GM10248 (cell line): ENCODE measurements around the gene CRTAC1.

ENCODE experiments used
- CTCF ChIA-PET: fragments of 300-600 bp; sonication (Branson Sonifier 250); formaldehyde crosslinking; extraction: SDS; loops from one replicate; lab custom pipeline; 2021; ENCODE audit warnings: antibody characterized with exemption; lab: Yijun Ruan, JAX
- POLR2A ChIA-PET: fragments of 350-650 bp; sonication (Branson Sonifier 250); formaldehyde crosslinking; extraction: SDS; loops from one replicate; lab custom pipeline; 2020; ENCODE audit warnings: antibody characterized with exemption; lab: Yijun Ruan, JAX
- DNase-seq: peaks from one replicate; pipeline ENCODE4 v3.0.0; 2012; ENCODE audit errors: extremely low spot score
- CTCF ChIP-seq: IDR thresholded peaks from 2 replicates; pipeline ENCODE4 v1.5.1; 2012; ENCODE audit warnings: mild to moderate bottlenecking, low read depth; ENCODE audit errors: extremely low read depth, missing control alignments, control extremely low read depth

The CRTAC1 gene

GRCh38 chr10:97907211-97907610 lies 123.2 kb downstream of the CRTAC1 start:
- ChIA-PET CTCF (interaction anchor here (2.9 to 6.3 kb wide), 3 partner anchors 8 to 136 kb away, joined by 13 to 46 read pairs (median 46); no protein-coding TSS in a partner anchor), POLR2A (no interaction called here)
- DNase-seq = no peak
- no peak for TF ChIP-seq CTCF

- ChIA-PET CTCF (interaction anchor here (2.9 to 6.3 kb wide), 3 partner anchors 10 to 141 kb away, joined by 13 to 46 read pairs (median 13); no protein-coding TSS in a partner anchor), POLR2A (no interaction called here)
- no peak for DNase-seq
- no peak for TF ChIP-seq CTCF
Observed at GRCh38 chr10:97905276-97905675, 125.1 kb downstream of the CRTAC1 start.

GRCh38 chr10:97904576-97904975 lies 125.8 kb downstream of the CRTAC1 start:
- no peak for TF ChIP-seq CTCF

GRCh38 chr10:97904018-97904381 lies 126.4 kb downstream of the CRTAC1 start:
- no peak for DNase-seq
- TF ChIP-seq CTCF = no peak
- ChIA-PET CTCF (interaction anchor here (1.6 to 6.3 kb wide), 4 partner anchors 11 to 142 kb away, joined by 3 to 46 read pairs (median 14); no protein-coding TSS in a partner anchor), POLR2A (no interaction called here)

More at GRCh38 chr10:97904576-97904975, 125.8 kb downstream of the CRTAC1 start:
- CTCF ChIA-PET = interaction anchor here (1.6 to 6.3 kb wide), 4 partner anchors 10 to 141 kb away, joined by 3 to 46 read pairs (median 13); no protein-coding TSS in a partner anchor
- POLR2A ChIA-PET = no interaction called here
- DNase-seq = no peak

GRCh38 chr10:97903128-97904017 lies 127.0 kb downstream of the CRTAC1 start:
- DNase-seq = no peak
- TF ChIP-seq CTCF = no peak
- ChIA-PET POLR2A (no interaction called here), CTCF (interaction anchor here (1.0 to 6.3 kb wide), 5 partner anchors 12 to 142 kb away, joined by 3 to 46 read pairs (median 13); no protein-coding TSS in a partner anchor)

GRCh38 chr10:97901381-97901780 lies 129.0 kb downstream of the CRTAC1 start:
- CTCF ChIA-PET = interaction anchor here (1.3 to 6.3 kb wide), 3 partner anchors 14 to 141 kb away, joined by 3 to 46 read pairs (median 15); no protein-coding TSS in a partner anchor
- no peak for TF ChIP-seq CTCF
- POLR2A ChIA-PET = no interaction called here
- no peak for DNase-seq
